Activated T-cell treated with anti-CD3 and anti-CD28 coated beads for 48 hours (primary cell): ENCODE data around the gene NLRP6.
"Not testable (repeated sequence)": the region's sequence is repeated elsewhere in the genome, so short reads cannot be mapped to it uniquely, and the experiment has no call there.

ENCODE experiments used
- DNase-seq: peaks from one replicate; pipeline ENCODE4 v3.0.0-alpha.2; 2020; ENCODE audit warnings: low read depth

The NLRP6 gene

GRCh38 chr11:308740-309665 lies 30.8 kb downstream of the NLRP6 start:
- not testable (repeated sequence) for DNase-seq

- not testable (repeated sequence) for DNase-seq
Measured at GRCh38 chr11:309979-310572, 31.9 kb downstream of the NLRP6 start.

- DNase-seq = not testable (repeated sequence)
Measured at GRCh38 chr11:311013-311748, 33.0 kb downstream of the NLRP6 start.

- no peak for DNase-seq
Measured at GRCh38 chr11:312092-312816, 34.0 kb downstream of the NLRP6 start.

- no peak for DNase-seq
Measured at GRCh38 chr11:313304-313786, 35.1 kb downstream of the NLRP6 start.

- no peak for DNase-seq
Measured at GRCh38 chr11:313787-314553, 35.8 kb downstream of the NLRP6 start, which contains the start of gene IFITM1. IFITM1 (plus strand) TSS chr11:314040; CDS start chr11:314171, 131 bp downstream.

GRCh38 chr11:314554-314875 lies 36.3 kb downstream of the NLRP6 start:
- not testable (repeated sequence) for DNase-seq

- no peak for DNase-seq
Measured at GRCh38 chr11:315051-315481, 36.9 kb downstream of the NLRP6 start.

- DNase-seq = no peak
Measured at GRCh38 chr11:315516-315994, 37.3 kb downstream of the NLRP6 start.

GRCh38 chr11:316031-316701 lies 38.0 kb downstream of the NLRP6 start:
- DNase-seq = no peak

- no peak for DNase-seq
Measured at GRCh38 chr11:316891-317301, 38.7 kb downstream of the NLRP6 start.

GRCh38 chr11:317668-318404 lies 39.6 kb downstream of the NLRP6 start:
- DNase-seq = not testable (repeated sequence)

GRCh38 chr11:318405-319120 lies 40.4 kb downstream of the NLRP6 start:
- DNase-seq = not testable (repeated sequence)

- not testable (repeated sequence) for DNase-seq
Measured at GRCh38 chr11:319121-319887, 41.1 kb downstream of the NLRP6 start.

GRCh38 chr11:319888-320273 lies 41.7 kb downstream of the NLRP6 start:
- DNase-seq = not testable (repeated sequence)

GRCh38 chr11:324156-324555 lies 45.9 kb downstream of the NLRP6 start:
- no peak for DNase-seq

GRCh38 chr11:324593-325517 lies 46.6 kb downstream of the NLRP6 start:
- not testable (repeated sequence) for DNase-seq
